A172 (cell line): Measurements from ENCODE around the gene SKAP1. TPM values are rescaled to one million over a fixed set of nuclear protein-coding genes. Genes with fewer than 3 reads are reported as not detected.
"Not testable (repeated sequence)": the region's sequence is repeated elsewhere in the genome, so short reads cannot be mapped to it uniquely, and the experiment has no call there.

Experiments
- DNase-seq: peaks from one replicate; pipeline ENCODE4 v3.0.0-alpha.2; 2015; ENCODE audit warnings: low spot score
- total RNA-seq: library from RNA; depleted of rRNA; stranded (reverse); fragments of >200 nt; shearing (Covaris generic); gene quantifications from 2 replicates; pipeline ENCODE4 v1.2.3, GENCODE V29; 2014

The SKAP1 gene
- total RNA-seq, 1 experiment from 2014 or later = 2.6 TPM

- no peak for DNase-seq
Observed at GRCh38 chr17:48413613-48414405, 16.2 kb downstream of the SKAP1 start.

DNA sequence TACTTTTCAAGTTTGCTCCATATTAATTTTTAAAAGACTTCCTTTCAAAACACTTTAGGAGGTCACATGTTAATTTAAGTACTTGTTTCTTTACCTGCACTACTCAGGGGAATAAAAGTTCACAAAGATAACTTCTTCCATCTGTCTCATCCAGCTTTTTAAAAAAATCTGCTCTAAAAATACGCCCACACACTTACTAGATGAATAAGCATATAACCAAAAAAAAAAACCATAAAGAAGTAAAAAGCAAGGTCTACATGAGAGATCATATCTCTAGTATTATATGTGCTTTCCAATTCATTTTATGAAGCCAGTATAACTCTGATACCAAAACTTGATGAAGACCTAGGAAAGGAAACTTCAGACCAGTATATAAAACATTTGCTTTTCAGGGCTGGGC, 17.2 kb downstream of the SKAP1 start:
- DNase-seq = no peak

DNA sequence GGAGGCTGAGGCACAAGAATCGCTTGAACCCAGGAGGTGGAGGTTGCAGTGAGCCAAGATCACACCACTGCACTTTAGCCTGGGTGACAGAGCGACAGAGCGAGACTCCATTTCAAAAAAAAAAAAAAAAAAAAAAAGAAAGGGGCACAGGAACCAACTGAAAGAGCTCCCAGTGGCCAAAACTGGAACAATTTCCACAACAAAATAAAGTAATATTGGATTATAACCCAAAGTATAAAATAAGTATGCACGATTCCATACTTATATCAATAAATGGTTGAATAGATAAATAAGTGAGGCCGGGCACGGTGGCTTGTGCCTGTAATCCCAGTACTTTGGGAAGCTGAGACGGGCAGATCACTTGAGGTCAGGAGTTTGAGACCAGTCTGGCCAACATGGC, 19.2 kb downstream of the SKAP1 start:
- not testable (repeated sequence) for DNase-seq

- no peak for DNase-seq
Observed at GRCh38 chr17:48409607-48410006, 20.4 kb downstream of the SKAP1 start.

DNA sequence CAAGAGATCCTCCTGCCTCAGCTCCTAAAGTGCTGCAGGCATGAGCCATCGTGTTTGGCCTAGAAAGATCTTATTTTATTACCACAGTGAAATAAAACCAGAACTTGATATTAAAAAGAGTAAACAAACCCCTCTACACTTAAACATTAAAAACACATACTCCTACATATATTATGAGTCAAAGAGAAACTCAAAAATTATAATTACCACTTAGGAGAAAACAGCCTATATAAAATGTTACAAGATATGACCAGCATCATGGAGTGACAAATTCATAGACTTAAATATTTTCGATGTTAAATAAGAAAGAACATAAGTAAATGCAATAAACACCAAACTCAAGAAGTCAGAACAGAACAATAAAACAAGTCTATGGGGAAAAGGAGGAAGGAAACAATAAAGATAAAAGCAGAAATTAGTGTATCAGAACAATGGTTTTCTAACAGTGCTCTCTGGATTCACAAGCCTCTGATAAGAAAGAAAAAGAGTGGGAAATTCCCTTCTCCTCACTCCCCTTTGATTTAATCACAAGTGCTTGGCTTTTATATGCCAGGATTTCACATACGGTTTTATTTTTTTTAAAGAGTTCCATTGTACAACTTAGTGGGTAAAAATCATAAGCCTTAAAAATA, 23.0 kb downstream of the SKAP1 start:
- peak; percentile 31 for DNase-seq

DNA sequence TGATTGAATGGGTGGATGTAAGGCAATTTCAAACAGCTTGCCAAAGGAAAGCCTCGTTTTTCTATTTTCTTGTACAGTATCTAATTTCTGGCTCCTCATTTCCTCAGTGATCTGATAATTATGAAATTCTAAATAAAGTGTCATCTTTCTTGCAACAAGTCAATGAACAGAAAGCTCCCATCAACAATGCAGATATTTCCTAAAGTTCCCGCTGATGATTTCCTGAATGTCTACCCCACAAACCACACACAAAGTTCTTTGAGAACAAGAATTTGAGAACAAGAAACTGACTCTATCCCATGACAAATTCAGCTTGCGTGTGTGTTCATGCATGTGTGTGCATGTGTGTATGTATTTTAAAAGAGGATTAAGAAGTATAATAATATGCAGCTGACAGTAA, 35.2 kb downstream of the SKAP1 start:
- DNase-seq = no peak

DNA sequence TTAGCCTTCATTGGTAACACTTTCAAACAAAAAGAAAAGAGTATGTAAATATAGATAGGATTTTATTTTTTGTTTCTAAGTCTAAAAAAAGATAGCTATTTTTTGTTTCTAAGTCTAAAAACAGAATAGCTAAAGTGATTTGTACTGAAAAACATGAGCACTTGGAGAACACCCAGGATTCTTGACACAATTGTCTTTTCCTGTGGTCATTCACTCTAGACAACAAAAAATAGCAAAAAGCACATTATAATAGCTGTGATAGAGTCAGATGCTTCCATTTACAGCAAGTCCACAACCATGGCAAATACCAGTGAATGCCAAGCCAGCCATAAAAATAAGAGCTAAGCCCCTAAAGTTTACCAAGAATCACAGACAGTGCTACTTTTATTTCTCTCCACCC, 36.7 kb downstream of the SKAP1 start:
- no peak for DNase-seq

DNA sequence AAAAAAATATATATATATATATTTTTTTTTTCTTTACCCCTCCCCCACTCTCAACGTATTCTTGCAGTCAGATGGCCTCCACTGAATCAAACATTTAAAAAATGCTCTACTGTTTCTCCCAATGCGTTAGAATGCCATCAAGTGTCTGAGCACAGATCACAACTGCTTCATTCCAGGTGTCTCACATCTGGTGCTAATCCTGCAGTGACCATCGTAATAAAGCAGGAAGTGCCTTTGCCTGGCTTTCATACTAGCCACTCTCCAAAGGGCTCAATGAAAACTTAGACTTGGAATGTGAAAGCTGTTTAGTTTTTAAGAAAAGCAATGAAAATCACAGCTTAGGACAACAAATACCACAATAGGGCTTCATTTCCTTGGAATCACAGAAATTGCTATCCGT, 37.2 kb downstream of the SKAP1 start:
- DNase-seq = no peak

GRCh38 chr17:48391444-48391843, 38.6 kb downstream of the SKAP1 start:
- DNase-seq = no peak

- DNase-seq = no peak
Observed at GRCh38 chr17:48389903-48390302, 40.1 kb downstream of the SKAP1 start.

- DNase-seq = no peak
Observed at GRCh38 chr17:48388955-48389743, 40.9 kb downstream of the SKAP1 start.

DNA sequence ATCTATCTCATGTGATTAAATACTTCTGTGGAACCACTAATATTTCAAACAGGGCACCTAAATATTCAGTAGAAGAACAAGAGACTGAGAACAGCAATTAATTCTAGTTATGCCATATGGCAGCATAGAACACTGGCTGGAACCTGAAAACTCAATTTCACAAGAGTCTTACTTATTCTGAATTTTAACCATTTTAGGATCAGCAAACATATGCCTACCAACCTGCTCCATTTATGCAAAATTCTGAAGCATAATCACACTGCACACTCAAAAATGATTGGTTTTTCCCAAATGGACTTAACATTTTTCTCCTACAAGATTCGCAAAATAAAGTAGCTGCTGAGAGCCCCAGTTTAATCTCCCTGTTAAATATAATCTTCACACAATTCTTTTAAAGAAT, 43.2 kb downstream of the SKAP1 start:
- no peak for DNase-seq

DNA sequence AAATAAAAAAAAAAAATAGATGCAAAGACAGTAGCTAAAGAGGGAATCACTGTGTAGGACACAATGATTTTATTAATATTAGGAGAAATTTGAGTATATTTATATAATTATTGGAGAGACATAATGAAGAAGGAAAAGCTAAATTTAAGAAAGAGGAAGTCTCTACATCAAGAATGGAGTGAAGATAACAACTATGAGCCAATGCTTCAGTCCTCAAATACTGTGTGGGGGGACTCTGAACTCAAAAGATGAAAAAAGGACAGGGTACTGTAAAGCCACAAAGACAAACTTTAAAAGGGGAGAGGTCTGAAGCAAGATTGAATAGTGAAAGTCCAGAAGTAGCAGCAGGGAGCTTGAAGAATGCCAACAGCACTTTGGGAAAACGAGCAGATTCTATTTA, 44.7 kb downstream of the SKAP1 start:
- no peak for DNase-seq

GRCh38 chr17:48384164-48384563, 45.9 kb downstream of the SKAP1 start:
- no peak for DNase-seq

DNA sequence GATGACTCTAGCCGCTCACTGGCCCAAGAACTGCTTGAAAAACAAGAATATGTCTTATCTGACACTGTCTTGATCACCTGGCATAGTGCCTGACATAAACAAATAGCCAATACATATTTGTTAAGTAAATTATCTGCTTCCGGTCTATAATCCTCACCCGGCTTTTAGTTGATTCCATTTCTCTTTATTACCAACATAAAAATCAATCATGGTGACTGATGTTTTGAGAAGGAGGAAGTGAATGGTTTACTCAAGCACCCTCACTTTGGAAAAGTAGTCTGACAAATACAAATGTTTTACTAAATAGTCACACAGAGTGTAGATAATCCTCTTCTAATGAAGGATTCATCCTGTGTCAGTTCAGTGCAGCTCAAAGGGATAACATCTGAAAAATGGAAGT, 47.0 kb downstream of the SKAP1 start:
- peak; percentile 2 for DNase-seq

DNA sequence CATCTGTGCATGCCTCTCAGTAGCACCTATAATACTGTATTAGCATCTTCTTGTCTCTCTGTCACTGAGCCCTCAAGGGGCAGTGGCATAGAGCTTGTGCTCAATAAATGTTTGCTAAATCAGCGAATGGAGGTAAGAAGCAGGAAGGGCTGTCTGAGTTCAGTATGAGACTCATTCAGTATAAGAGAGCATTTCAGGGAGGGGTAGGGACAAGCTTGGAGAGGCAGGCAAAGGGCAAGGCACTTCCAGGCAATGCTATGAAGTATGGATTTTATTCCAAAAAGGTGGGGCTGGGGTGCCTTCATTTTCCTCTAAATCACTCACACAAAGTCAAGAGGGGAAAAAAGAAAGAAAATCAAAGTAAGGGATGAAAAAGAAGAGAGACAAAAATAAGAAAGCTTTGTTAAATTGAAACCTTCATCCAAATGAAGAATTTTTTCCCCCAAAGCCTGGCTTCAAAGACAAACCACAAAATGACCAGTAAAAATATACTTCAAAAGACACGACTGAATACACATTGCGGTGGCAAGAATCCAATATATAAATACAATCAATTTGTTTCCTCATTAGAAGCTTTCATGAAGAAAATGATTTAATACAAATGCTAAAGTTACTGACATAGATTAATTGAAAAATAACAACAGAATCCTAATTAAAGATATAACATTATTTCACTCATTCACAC, 51.2 kb downstream of the SKAP1 start:
- DNase-seq = no peak

GRCh38 chr17:48378238-48378637, 51.8 kb downstream of the SKAP1 start:
- DNase-seq = no peak

DNA sequence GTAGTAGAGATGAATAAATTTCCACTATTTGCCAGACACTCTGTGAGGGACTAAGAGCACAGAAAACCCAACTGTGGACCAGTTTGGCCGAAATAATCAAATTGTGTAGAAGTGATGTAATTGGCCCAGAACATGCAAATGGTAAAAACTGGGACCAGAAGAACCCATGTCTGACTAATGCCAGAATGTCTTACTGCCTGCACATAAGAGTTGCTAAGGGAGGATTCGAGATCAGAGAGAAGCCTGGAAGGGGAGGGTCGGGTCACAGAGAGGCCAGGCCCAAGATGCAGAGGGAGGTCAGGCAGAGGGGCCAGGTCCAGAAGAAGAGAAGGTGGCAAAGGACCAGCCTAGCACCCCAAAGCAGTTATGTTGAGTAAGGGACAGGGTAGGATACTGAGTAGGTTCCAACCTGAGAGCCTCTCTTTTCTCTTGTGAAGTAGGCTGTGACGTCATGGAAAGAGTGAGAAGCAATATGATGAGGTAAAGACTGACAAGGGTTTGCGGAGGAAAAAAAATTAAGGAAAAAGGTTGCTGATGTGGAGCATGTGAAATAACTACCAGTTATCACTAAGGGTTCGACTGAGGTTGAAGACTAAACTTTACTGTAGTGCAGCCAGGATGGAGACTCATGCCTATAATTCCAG, 53.2 kb downstream of the SKAP1 start:
- DNase-seq = no peak

- DNase-seq = no peak
Observed at GRCh38 chr17:48375356-48375755, 54.7 kb downstream of the SKAP1 start.

- DNase-seq = peak; percentile 25
Observed at GRCh38 chr17:48374650-48375230, 55.3 kb downstream of the SKAP1 start.

DNA sequence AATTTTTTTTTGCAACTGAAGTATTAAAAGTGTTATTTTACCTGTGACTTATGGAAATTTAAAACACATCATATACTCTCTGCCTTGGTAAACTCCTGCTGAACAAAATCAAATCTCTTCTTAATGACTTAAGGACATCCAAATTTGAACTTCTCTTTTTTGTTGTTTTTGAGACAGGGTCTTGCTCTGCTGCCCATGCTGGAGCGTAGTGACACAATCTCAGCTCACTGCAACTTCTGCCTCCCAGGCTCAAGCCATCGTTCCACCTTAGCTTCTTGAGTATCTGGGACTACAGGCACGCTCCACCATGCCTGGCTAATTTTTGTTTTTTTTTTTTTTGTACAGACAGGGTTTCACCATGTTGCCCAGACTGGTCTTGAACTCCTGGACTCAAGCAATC, 56.1 kb downstream of the SKAP1 start:
- DNase-seq = no peak
